ENCODE data around the gene KCNIP4.

GRCh38 chr4:21757248-21757647 is 191.3 kb downstream of the KCNIP4 start:
- no peak for TF ChIP-seq POLR2A (IDR thresholded peaks at IDR 0.05)
- no peak for TF ChIP-seq POLR2AphosphoS5 (IDR thresholded peaks at IDR 0.05)
- TF ChIP-seq CTCF (IDR thresholded peaks at IDR 0.05 in 8 of 11, conservative IDR thresholded peaks at IDR 0.05 in 3 of 11) = no peak
